ENCODE results near the gene NGF. TPM values are rescaled to one million over a fixed set of nuclear protein-coding genes. Genes with fewer than 3 reads are reported as not detected.

NGF gene
- polyA plus RNA-seq, 3 donors: not detected

DNA sequence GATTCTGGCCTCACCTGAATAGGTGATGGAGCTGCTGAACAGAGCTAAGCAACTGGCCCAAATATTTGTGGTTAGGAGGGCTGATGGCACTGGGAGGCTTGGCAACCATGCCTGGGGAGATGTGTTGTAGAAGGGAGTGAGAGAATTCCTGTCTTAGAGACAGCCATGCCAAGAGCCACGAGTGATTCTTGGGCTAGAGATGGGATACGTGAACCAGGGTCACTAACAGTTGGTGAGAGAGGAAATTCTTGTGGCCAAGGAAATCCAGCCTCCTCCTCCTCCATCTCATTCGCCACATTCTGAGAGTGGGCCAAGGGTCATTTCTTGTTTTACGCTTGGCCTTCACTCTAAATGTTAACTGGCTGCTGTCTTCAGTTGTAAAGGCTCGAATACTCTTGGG lies 46.3 kb downstream of the NGF start:
- no peaks in the 10 kb centered on the region for H3K36me3 Mint-ChIP-seq
- intact Hi-C loops (cut with micrococcal nuclease): no loop called here
- H4K20me1 ChIP-seq (ENCODE audit: insufficient read depth, low read length): no peaks in the 10 kb centered on the region
- no peak overlapping the region for H3K4me3 Mint-ChIP-seq
- H3K9me3 ChIP-seq (replicated peaks in 1 of 2; ENCODE audit: control insufficient read depth in 1 of 2, insufficient read depth in 1 of 2, low read length in 2 of 2): no peaks in the 10 kb centered on the region
- no peaks in the 10 kb centered on the region for H3K4me1 Mint-ChIP-seq
- no peak overlapping the region for H3K4me3 ChIP-seq (replicated peaks in 1 of 3; ENCODE audit: low read depth in 2 of 3, low read length in 3 of 3)
- no peaks in the 10 kb centered on the region for H3K27me3 ChIP-seq (ENCODE audit: control insufficient read depth in 2 of 2, insufficient read depth in 2 of 2, low read length in 2 of 2)
- H3K79me2 ChIP-seq (ENCODE audit: insufficient read depth, low read length): no peaks in the 10 kb centered on the region
- H3K27ac ChIP-seq (ENCODE audit: low read depth in 1 of 2, low read length in 2 of 2): no peak overlapping the region
- H3K9ac ChIP-seq (ENCODE audit: insufficient read depth, low read length, poor library complexity, severe bottlenecking): no peak overlapping the region
- H3K4me1 ChIP-seq (ENCODE audit: control insufficient read depth in 1 of 2, insufficient read depth in 2 of 2, low read length in 2 of 2): no peaks in the 10 kb centered on the region
- H3K27ac Mint-ChIP-seq: no peak overlapping the region
- no peak overlapping the region for H2AFZ ChIP-seq (ENCODE audit: insufficient read depth, low read depth, low read length, poor library complexity, severe bottlenecking)
- peaks cover 0 to 6% (median 0%) of the 10 kb centered on the region in 3 donors for H3K27me3 Mint-ChIP-seq (ENCODE audit: low read depth in 3 of 3)
- no peak overlapping the region for H3K4me2 ChIP-seq (replicated peaks; ENCODE audit: extremely low read depth, low read length, poor library complexity, severe bottlenecking)
- no peak for DNase-seq
- TF ChIP-seq, protein P1, sequence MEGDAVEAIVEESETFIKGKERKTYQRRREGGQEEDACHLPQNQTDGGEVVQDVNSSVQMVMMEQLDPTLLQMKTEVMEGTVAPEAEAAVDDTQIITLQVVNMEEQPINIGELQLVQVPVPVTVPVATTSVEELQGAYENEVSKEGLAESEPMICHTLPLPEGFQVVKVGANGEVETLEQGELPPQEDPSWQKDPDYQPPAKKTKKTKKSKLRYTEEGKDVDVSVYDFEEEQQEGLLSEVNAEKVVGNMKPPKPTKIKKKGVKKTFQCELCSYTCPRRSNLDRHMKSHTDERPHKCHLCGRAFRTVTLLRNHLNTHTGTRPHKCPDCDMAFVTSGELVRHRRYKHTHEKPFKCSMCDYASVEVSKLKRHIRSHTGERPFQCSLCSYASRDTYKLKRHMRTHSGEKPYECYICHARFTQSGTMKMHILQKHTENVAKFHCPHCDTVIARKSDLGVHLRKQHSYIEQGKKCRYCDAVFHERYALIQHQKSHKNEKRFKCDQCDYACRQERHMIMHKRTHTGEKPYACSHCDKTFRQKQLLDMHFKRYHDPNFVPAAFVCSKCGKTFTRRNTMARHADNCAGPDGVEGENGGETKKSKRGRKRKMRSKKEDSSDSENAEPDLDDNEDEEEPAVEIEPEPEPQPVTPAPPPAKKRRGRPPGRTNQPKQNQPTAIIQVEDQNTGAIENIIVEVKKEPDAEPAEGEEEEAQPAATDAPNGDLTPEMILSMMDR (IDR thresholded peaks at IDR 0.05): no peak
- WGBS (ENCODE audit: insufficient coverage): 95% methylated on average over 2 of the region's 5 CpGs
- H3K9me3 Mint-ChIP-seq: peaks cover 0 to 9% (median 0%) of the 10 kb centered on the region in 7 donors
- no peaks in the 10 kb centered on the region for H3K36me3 ChIP-seq (replicated peaks in 1 of 2; ENCODE audit: control insufficient read depth in 1 of 2, insufficient read depth in 2 of 2, low read length in 2 of 2)

DNA sequence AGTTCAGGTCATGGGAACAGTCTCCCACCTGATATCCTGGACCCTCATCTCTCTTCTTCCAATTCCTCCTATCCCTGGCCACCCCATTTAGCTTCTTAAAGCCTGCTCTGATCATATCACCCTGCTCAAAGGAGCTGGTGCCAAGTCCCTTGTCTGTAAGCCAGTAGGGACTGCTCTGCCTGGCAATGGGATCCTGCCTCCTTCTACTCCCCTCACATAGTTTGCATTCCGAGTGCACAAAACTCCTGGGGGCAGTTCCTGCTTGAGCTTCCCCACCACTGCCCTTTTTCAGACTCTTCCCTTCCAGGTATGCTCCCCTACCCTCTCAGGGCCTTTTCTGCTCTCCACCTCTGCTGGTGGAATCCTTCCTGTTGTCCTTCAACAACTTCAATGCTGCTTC lies 48.1 kb downstream of the NGF start:
- H3K9ac ChIP-seq (ENCODE audit: insufficient read depth, low read length, poor library complexity, severe bottlenecking): no peak overlapping the region
- no peaks in the 10 kb centered on the region for H3K4me1 ChIP-seq (ENCODE audit: control insufficient read depth in 1 of 2, insufficient read depth in 2 of 2, low read length in 2 of 2)
- intact Hi-C loops (cut with micrococcal nuclease): no loop called here
- peaks cover 0 to 9% (median 0%) of the 10 kb centered on the region in 7 donors for H3K9me3 Mint-ChIP-seq
- H3K36me3 Mint-ChIP-seq: no peaks in the 10 kb centered on the region
- no peak overlapping the region for H2AFZ ChIP-seq (ENCODE audit: insufficient read depth, low read depth, low read length, poor library complexity, severe bottlenecking)
- no peaks in the 10 kb centered on the region for H3K36me3 ChIP-seq (replicated peaks in 1 of 2; ENCODE audit: control insufficient read depth in 1 of 2, insufficient read depth in 2 of 2, low read length in 2 of 2)
- H3K4me3 ChIP-seq (replicated peaks in 1 of 3; ENCODE audit: low read depth in 2 of 3, low read length in 3 of 3): no peak overlapping the region
- no peak overlapping the region for H3K4me2 ChIP-seq (replicated peaks; ENCODE audit: extremely low read depth, low read length, poor library complexity, severe bottlenecking)
- H3K4me1 Mint-ChIP-seq: no peaks in the 10 kb centered on the region
- 100% methylated on average over 1 of the region's 1 CpG for WGBS (ENCODE audit: insufficient coverage)
- H3K9me3 ChIP-seq (replicated peaks in 1 of 2; ENCODE audit: control insufficient read depth in 1 of 2, insufficient read depth in 1 of 2, low read length in 2 of 2): no peaks in the 10 kb centered on the region
- DNase-seq: no peak
- no peaks in the 10 kb centered on the region for H3K79me2 ChIP-seq (ENCODE audit: insufficient read depth, low read length)
- TF ChIP-seq, protein P1 (IDR thresholded peaks at IDR 0.05): no peak
- no peak overlapping the region for H3K4me3 Mint-ChIP-seq
- H4K20me1 ChIP-seq (ENCODE audit: insufficient read depth, low read length): no peaks in the 10 kb centered on the region
- no peak overlapping the region for H3K27ac ChIP-seq (ENCODE audit: low read depth in 1 of 2, low read length in 2 of 2)
- peaks cover 0 to 6% (median 0%) of the 10 kb centered on the region in 3 donors for H3K27me3 Mint-ChIP-seq (ENCODE audit: low read depth in 3 of 3)
- no peaks in the 10 kb centered on the region for H3K27me3 ChIP-seq (ENCODE audit: control insufficient read depth in 2 of 2, insufficient read depth in 2 of 2, low read length in 2 of 2)
- H3K27ac Mint-ChIP-seq: no peak overlapping the region

Measured in CD14-positive monocyte (primary cell).